Endothelial cell of hepatic sinusoid (primary cell): ENCODE measurements around the gene ADARB2.

Source experiments
- in situ Hi-C: cut with HindIII; loops from 2 replicates; pipeline ENCODE4 v1.10.0; 2017; ENCODE audit warnings: low sequenced_read_pairs

Gene ADARB2

DNA sequence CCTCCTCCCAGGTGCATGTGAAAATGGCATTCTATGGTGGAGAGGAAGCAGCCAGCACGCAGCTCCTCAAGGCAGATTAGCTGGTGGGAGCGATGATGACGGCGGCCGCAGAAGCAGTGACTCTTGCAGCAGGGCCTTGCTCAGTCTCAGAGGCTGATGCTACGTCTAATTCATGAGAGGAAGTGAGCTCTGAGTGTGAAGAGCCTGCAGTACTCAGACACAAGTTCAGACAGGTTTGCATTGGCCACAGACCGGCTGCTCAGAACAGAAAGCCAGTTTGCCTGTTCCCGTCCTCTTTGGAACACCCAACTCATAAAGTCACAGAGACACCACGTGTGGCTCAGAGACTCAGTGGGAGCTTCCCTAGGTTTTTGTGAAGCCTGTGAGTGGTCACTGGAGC is 136.5 kb downstream of the ADARB2 start:
- in situ Hi-C loops, result no loop called here

DNA sequence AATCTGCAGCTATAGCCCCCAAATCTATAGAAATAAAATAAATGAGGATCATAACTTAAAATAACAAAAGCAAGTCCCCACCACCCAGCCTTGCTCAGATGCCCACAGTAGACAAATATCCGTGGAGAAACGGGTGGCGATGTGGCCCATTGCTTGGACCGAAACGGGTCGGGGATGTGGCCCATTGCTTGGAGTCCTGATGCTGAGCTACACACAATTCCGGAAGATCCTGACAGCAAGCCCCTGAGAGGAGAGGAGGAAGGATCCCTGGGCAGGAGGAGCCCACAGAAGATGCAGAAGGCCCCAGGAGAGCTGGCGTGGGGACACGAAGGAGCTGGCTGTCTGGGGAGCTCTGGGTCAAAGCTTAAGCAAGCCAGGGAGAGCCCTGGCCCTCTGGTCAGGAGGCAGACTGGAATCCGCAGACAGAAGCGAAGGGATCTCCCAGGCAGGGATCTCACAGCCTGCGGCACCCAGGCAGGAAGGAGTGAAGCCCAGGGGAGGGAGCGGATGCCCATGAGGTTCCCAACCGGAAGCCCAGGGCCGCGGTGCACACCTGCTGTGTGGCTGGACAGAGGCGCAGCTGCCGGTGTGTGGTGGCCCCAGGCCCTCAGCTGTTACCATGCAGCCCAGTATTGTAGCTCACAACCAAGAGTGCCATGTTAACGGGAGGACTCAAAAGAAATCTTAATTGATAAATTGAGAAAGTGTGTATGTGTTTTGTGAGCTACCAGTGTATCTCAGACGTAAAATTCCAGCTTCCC is 138.8 kb downstream of the ADARB2 start:
- in situ Hi-C loops, result no loop called here

DNA sequence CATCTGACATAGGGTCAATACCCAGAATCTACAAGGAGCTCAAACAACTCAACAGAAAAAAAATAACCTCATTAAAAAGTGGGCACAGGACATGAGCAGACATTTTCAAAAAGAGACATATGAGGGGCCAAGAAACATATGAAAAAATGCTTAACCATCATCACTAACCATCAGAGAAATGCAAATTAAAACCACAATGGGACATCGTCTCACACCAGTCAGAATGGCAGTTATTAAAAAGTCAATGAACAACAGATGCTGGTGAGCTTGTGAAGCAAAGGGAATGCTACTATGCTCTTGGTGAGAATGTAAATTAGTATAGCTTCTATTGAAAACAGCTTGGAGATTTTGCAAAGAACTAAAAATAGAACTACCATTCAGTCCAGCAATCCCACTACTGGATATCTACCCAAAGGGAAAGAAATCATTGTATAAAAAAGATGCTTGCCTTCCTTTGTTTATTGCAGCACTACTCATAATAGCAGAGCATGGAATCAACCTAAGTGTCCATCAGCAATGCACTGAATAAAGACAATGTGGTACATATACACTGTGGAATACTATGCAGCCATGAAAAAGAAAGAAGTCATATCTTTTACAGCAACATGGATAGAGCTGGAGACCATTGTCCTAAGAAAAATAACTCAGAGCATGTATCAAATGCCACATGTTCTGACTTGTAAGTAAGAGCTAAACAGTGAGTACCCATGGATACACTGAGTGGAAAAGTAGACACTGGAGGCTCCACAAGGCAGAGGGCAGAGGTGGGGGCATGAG is 139.8 kb downstream of the ADARB2 start:
- in situ Hi-C loops, result no loop called here

DNA sequence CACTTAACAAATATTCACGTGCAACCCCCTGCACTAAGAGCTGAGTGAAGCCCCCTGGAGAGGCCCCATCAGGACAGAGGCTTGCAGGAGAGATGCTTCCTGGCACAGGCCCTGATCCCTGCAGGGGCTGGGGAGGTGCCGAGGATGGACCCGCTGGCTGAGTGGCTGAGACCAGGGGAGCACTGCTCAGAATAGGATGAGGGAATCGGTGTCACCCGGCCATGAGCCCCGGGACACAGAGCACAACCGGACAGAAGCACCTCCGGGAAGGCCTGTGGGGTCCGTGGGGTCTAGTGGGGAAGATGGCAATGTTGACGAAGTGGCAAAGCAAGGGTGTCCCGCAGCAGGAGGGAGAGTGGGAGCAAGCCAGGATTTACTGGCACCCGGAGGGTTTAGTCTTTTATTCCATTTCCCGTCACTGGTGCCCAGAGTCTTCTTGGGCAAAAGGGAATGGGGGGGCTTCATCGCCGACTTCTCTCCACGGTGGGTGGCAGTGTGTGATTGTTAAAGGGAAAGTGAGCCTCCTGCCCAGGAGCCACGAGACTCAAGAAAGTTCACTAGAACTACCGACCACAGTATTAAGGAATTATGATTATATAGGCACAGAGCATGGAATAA is 140.7 kb downstream of the ADARB2 start:
- in situ Hi-C loops, result no loop called here

DNA sequence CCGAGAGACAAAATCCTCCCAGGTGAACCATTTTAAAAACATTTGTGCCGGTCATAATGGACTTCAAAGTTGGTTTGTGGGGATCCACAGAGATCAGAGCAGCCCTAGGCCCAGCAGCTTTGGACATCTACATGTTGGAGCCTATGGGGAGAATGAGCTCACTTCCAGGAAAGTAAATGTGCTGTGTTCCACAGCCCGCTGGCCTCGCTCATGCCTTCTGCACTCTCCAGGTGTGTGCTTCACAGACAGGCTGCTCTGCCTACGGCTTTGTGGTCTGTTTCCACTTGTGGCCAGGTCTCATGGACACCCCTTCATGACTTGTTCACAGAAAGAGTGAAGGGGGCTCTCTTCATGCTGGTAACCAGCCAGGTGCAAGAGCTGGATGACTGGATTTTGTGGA is 141.6 kb downstream of the ADARB2 start:
- in situ Hi-C loops, result no loop called here

DNA sequence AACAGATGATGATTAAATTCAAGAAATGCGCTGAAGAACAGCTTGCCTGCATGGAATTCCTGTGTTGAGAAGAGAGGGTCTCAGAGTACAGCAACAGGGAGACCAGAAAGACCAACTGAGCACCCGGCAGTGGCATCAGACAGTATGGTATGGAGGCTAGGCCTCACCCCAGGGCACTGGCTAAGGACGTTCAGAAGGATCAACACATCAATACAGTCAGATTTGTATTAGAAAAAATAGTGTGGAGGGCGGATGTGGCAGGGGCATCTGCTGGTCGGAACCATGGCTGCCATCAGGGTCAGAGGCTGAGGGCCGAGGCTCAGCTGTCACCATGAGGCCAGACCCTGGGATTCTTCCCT is 142.1 kb downstream of the ADARB2 start:
- in situ Hi-C loops, result no loop called here

DNA sequence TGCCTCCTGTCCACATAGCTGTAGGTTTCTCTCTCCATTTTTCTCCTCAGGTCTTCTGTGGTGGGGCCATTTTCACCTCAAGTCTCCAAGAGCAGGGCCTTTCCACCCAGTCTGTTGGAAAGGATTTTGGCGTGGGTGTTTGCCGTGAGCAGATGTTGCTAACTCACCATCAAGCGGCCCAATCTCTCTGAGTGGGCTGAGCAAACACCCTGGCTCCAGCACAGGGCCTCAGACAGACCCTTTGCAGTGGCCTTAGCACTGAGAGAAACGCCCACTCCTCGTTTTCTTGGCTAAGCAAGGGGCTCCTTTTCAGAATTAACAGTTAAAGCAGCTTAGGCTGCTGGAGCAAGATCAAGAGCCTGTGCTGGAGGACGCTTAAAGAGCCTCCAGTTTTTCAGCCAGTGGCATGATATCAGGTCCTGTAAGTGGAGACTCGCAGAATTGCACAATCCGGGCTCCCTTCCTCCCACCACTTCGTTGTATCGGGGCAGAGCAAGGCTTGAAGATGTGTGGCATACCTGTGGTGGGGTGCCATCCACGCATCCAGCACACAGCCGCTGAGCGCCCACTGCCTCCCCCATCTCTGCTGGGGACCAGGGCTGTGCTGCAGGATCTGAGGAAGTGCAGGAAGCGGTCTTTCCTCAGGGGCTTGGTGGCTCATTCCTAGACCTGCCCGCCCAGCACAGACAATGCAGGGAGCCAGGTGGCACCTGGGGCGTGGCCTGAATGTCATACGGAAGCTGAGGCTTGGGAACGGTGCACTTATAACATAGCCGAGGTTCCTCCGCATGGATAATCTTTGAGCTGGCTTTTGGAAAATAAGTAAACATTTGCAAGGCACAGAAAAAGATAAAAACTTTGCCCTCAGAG is 142.7 kb downstream of the ADARB2 start:
- in situ Hi-C loops, result no loop called here

DNA sequence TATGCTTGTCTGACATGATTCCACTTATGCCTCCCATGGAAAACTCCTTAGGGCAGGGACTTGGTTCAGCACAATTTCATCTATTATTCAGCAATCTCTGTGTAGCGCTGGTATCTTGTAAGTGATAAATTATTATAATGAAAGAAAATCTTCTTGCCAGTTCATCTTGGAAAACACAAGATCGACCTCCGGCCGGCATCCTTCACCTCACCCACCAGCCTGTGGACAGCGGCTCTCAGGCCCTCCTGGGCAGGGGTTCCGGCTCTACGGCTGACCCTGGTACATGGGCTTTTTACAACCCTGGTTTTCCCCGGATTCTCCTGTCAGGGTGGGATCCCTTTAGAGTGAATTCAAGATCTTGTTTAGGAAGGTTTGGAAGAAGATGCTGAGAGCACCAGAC is 145.6 kb downstream of the ADARB2 start:
- in situ Hi-C loops, result no loop called here

DNA sequence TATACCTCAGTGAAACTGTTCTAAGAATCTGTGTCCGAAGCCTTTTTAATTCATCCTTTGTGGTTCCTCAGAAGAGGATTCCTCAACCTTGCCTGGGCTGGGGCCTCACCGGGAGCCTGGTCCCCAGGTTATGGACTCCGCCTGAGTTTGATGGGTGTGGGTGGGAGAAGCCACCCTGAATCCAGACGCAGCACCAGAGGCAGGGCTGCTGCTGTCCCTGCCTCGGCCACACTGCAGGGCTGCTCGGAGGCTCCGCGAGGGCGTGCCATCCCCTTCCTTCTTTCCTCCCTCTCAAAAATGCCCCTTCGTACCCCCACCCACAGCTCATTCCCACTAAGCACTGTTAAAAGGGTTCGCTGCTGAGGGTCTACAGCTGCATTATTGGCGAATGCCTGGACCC is 146.3 kb downstream of the ADARB2 start:
- in situ Hi-C loops, result no loop called here

DNA sequence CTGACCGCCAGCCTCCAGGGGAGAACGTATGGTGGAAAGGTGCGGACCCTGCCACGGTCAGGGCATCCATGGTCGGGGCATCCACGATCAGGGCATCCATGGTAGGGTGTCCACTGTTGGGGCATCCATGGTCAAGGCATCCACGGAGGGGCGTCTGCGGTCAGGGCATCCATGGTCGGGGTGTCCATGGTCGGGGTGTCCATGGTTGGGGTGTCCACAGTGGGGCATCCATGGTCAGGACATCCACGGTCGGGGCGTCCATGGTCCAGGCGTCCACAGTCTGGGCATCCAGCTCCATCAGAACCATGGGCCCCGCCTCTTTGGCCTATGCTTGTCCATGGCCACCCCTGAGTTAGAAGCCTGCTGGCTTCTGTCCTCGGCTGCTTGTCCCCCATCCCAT is 148.1 kb downstream of the ADARB2 start:
- in situ Hi-C loops, result no loop called here

DNA sequence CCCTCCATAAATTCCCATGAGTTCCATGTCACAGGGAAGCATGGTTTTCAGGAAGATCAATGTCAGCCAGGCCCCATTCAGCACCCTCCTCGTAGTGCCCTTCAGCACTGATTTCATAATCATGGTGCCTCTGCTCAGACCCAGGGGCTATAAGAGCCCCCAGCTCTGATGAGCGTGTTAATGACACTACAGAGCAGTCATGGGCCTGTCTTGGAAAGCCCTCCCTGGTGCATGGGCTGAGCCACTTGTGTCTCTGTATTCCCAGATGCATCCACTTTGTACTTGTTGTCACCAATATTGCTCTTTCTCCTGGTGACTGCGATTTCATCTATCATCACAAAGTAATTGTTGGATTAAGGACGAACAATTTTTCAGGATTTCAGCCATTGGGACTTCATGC is 154.6 kb downstream of the ADARB2 start:
- in situ Hi-C loops, result no loop called here

DNA sequence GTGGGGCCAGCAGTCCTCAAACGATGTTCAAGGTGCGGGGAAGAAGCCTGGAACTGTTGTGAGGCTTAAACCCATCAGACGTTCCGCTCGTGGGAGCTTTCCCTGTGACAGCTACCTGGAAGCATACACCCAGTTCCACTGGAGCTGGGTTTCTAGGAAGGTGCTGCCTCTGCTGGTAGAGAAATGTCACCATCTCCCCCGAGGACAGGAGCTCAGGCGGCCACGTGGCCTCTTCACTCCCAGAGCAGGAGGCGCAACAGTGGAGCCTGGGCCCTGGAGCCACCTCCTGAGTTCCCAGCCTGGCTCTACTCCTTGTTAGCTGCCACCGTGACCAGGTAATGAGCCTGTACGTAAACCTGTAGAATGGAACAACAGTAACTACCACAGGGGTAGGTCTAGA is 156.1 kb downstream of the ADARB2 start:
- in situ Hi-C loops, result no loop called here

DNA sequence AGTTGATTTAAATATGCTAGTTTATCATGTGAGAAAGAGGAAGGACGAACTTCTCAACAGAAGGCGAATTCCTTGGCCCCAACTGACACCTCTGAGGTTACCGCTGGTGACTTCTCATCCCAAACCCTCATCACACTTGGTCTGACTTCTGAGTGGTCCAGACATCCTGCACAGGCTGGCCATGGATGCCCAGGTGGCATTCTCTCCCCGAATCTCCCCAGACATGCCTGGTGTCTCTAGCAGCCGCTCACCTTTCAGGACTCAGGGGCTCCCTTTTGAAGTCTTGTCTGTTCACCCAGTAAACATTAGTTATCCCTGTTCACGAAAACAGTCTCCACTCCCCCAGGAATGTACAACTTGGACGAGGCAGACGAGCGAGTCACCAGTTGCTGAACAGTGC is 157.7 kb downstream of the ADARB2 start:
- in situ Hi-C loops, result no loop called here

DNA sequence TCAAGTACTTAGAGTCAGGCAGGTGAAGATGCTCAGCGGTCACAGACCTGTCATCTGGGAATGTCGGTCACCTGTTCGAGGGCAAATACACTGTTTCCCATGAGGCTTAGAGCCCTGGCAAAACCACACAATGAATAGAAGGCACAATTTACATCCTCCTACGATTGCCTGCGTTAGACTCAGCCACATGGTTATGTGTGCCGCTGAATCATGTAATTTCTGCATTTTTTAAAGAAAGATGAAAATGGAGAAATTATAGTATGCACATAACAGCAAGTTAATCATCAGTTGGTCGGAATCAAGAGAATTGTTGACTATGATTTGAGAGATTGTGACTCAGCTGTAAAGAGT is 158.2 kb downstream of the ADARB2 start:
- in situ Hi-C loops, result no loop called here

DNA sequence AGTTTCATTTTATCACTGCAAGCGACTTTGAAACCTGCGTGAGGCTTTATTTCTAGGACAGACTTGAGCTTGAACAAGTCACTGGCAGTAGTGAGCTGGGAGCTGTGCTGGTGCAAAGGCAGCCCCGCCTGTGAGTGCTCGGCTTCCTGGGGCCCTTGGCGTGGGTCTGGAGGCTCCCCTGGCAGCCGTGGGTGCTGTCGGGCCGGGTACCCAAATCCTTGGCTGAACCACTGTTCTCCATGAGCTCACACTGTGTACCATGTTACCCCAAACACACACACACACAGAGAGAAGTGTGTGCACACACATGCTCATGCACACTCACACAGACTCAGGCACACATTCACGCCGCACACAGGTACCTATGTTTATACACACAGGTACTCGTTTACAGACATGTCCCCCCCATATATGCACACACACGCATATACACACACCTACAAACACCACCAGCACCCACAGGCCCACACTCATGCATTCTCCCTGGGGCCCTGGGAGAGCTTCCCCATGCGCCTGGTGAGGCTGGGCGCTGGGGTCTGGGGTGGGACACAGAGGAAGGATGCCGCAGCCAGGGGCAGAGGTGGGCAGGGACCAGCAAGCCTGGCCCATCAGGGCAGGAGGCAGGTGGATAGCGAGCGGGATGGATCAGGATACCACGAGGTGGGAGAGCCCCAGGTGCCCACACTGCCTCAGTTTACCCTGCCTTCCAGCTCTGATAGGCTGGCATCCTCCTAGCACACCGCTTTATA is 158.8 kb downstream of the ADARB2 start:
- in situ Hi-C loops, result no loop called here

DNA sequence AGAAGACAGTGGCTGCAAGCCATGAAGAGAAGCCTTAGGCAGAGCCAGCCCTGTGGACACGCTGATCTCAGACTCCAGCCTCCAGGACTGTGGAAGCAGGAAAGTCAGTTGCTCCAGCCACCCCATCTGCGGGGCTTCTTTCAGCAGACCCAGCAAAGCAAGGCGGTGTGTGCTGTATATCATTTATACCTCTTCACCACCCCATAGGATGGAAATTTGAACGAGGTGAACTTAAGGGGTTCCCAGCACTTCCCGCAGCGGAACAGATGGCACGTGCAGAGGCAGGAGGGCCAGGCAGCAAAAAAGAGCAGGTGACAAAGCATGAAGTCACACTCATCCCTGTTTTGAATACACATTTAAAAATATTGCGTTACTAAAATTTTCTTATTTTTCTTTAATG is 159.4 kb downstream of the ADARB2 start:
- in situ Hi-C loops, result no loop called here

DNA sequence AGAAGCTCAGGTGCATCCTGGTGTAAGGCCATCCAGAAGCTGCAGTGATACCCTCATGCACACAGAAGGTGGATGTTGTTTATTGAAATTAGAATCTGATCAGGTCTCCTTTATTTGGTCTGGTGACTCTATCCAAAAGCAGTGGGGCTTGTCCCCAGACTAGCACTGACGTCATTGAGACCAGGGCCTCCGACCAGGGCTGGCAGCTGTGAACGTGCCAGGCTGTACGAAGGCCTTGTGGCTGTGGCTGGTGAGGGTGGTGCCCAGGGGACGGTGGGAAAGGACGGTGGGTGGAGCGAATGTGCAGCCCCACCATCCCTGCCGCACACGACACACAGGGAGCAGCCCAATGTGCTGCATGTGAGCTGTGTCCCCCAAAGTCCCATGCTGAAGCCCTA is 160.0 kb downstream of the ADARB2 start:
- in situ Hi-C loops, result no loop called here

DNA sequence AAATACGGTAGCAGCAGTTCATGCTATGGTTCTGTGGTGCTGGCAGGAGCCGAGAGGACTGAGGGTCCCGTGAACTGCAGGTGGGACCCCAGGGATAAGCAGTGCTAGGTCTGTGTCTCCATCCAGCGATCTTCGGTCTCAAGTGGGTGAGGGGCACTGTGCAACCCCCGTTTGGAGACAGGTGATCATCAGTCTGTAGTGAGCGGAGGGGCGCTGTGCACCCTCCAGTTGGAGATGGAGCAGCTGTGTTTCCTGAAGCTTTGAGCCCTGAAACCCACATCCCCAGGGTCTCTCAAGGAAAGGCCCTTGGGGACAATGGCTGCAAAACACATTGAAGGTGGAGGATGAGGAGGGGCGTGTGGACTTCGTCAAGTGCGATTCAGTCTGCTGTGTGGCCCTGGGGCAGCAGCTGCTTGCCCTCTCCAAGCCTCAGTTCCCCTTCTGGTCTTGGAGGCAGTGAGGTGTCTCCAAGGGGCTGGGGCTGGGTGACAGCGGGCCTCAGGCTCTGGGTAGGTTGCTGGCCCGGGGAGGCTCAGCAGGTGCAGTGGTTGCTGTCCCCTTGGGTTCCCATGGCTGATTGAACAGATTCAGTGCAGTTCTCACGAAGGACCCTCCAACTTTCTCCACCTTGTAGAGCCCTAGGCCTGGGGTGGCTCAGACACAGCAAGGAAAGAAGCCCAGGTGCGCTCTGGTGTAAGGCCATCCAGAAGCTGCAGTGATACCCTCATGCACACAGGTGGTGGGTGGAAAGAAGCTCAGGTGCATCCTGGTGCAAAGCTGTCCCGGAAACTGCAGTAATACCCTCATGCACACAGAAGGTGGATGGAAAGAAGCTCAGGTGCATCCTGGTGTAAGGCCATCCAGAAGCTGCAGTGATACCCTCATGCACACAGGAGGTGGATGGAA is 160.6 kb downstream of the ADARB2 start:
- in situ Hi-C loops, result no loop called here

DNA sequence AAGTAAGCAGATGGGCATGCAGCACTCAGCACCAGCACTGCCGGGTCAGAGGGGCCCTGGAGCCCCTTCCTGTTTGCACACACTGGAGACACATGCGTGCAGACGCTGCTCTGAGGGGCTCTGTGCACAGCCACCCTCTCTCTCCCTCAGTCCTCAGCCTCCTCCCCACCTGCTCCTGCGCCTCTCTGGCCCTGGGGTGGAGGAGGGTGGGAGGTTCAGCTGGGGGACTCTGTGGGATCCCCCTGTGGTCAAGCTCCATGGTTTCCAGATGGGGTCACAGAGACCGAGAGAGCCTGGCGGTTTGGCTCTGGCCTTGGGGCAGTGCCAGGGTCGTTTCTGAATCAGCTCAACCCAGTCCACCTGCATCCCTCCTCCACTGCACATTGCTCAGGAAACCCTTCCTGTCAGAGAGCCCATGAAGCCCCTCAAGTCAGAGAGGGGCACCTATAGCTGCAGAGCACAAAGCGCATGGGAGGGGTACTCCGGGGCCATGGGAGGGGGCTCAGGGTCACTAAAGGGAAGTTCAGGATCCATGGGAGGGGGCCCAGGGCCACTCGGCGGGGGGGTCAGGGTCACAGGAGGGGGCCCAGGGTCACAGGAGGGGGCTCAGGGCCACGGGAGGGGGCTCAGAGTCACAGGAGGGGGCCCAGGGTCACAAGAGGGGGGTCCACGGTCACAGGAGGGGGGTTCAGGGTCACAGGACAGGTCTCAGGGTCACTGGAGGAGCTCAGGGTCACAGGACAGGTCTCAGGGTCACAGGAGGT is 161.7 kb downstream of the ADARB2 start:
- in situ Hi-C loops, result no loop called here
